IMR-90 (cell line): ENCODE measurements around the gene CEACAM21. TPM values are rescaled to one million over a fixed set of nuclear protein-coding genes. Genes with fewer than 3 reads are reported as not detected.

Experiments
- ATAC-seq: fragments of 200-7000 bp; cut with Tn5 transposase; 2 replicates; pipeline ENCODE4 v1.9.1; 2020; ENCODE audit warnings: low read depth, mild to moderate bottlenecking, moderate library complexity
- BruUV-seq: library from RNA; stranded (reverse); fragments of 400-500 nt; replicated peaks from 2 replicates; lab custom pipeline; 2021; lab: Mats Ljungman, UMichigan
- CTCF ChIA-PET: fragments of 300-600 bp; formaldehyde crosslinking; extraction: SDS; loops from one replicate; lab custom pipeline; 2021; ENCODE audit warnings: antibody characterized with exemption; lab: Yijun Ruan, JAX
- POLR2A ChIA-PET: fragments of 300-600 bp; sonication (Branson Sonifier 250); formaldehyde crosslinking; loops from one replicate; lab custom pipeline; 2022; ENCODE audit warnings: antibody characterized with exemption; ENCODE audit not compliant: unreplicated experiment; lab: Charles Lee
- DNase-seq: peaks from one replicate; pipeline ENCODE4 v3.0.0; 2013
- H2AFZ ChIP-seq: replicated peaks from 2 replicates; pipeline ENCODE3; 2013; ENCODE audit warnings: low read length, mild to moderate bottlenecking; ENCODE audit not compliant: poor library complexity
- H2AK5ac ChIP-seq: 2 replicates; pipeline ENCODE4 v1.6.1; 2013; ENCODE audit warnings: low read depth, low read length, inconsistent platforms
- H2AK9ac ChIP-seq: replicated peaks from 2 replicates; pipeline ENCODE3; 2013; ENCODE audit warnings: mild to moderate bottlenecking, low read depth, low read length, moderate library complexity; ENCODE audit not compliant: poor library complexity
- H2BK120ac ChIP-seq: 2 replicates; pipeline ENCODE4 v1.6.1; 2013; ENCODE audit warnings: low read depth, low read length, inconsistent platforms
- H2BK15ac ChIP-seq: 3 replicates; pipeline ENCODE4 v1.6.1; 2013; ENCODE audit warnings: low read depth, low read length, inconsistent platforms
- H2BK20ac ChIP-seq: 2 replicates; pipeline ENCODE4 v1.6.1; 2013; ENCODE audit warnings: low read depth, mild to moderate bottlenecking, inconsistent platforms, low read length, moderate library complexity
- H2BK5ac ChIP-seq: 2 replicates; pipeline ENCODE4 v1.6.1; 2013; ENCODE audit warnings: mild to moderate bottlenecking, low read depth, low read length, inconsistent platforms; ENCODE audit not compliant: poor library complexity, severe bottlenecking
- H3K14ac ChIP-seq: replicated peaks from 2 replicates; pipeline ENCODE4 v1.6.1; 2013; ENCODE audit warnings: low read depth, low read length, inconsistent platforms
- H3K18ac ChIP-seq: 2 replicates; pipeline ENCODE4 v1.6.1; 2013; ENCODE audit warnings: low read depth, low read length, control low read depth
- H3K23ac ChIP-seq: 2 replicates; pipeline ENCODE4 v1.6.1; 2013; ENCODE audit warnings: low read depth, low read length, inconsistent platforms
- H3K27ac ChIP-seq: 2 replicates; pipeline ENCODE4 v1.5.1; 2013; ENCODE audit warnings: mild to moderate bottlenecking, control low read depth, low read length; ENCODE audit not compliant: insufficient read depth
- H3K27me3 ChIP-seq: 2 replicates; pipeline ENCODE4 v1.6.1; 2013; ENCODE audit warnings: low read length; ENCODE audit not compliant: control insufficient read depth, insufficient read depth
- H3K36me3 ChIP-seq: 2 replicates; pipeline ENCODE4 v1.6.1; 2013; ENCODE audit warnings: low read length, mixed read lengths; ENCODE audit not compliant: control insufficient read depth, insufficient read depth
- H3K4ac ChIP-seq: 2 replicates; pipeline ENCODE4 v1.6.1; 2013; ENCODE audit warnings: low read depth, low read length, inconsistent platforms
- H3K4me1 ChIP-seq: 2 replicates; pipeline ENCODE4 v1.6.1; 2013; ENCODE audit warnings: low read length, mixed read lengths; ENCODE audit not compliant: control insufficient read depth, insufficient read depth
- H3K4me2 ChIP-seq: 2 replicates; pipeline ENCODE4 v1.6.1; 2013; ENCODE audit warnings: low read depth, mild to moderate bottlenecking, control low read depth, low read length, moderate library complexity
- H3K4me3 ChIP-seq: 2 replicates; pipeline ENCODE4 v1.5.1; 2013; ENCODE audit warnings: low read depth, mild to moderate bottlenecking, control low read depth, low read length, moderate library complexity; ENCODE audit not compliant: insufficient read depth
- H3K56ac ChIP-seq: 2 replicates; pipeline ENCODE4 v1.6.1; 2013; ENCODE audit warnings: low read length, inconsistent platforms; ENCODE audit not compliant: insufficient read depth; ENCODE audit errors: extremely low read depth
- H3K79me1 ChIP-seq, 2 experiments: 2 replicates each; pipeline ENCODE4 v1.6.1; 2013; ENCODE audit warnings: low read length in 2 of 2, inconsistent platforms in 1 of 2, low read depth in 1 of 2
- H3K9ac ChIP-seq: 2 replicates; pipeline ENCODE4 v1.6.1; 2013; ENCODE audit warnings: low read depth, low read length, control low read depth
- H3K9me1 ChIP-seq: 2 replicates; pipeline ENCODE4 v1.6.1; 2013; ENCODE audit warnings: low read length, inconsistent platforms; ENCODE audit not compliant: insufficient read depth
- H3K9me3 ChIP-seq: 2 replicates; pipeline ENCODE4 v1.6.1; 2013; ENCODE audit warnings: low read length; ENCODE audit not compliant: control insufficient read depth, insufficient read depth
- H4K20me1 ChIP-seq: 2 replicates; pipeline ENCODE4 v1.6.1; 2013; ENCODE audit warnings: low read length, inconsistent platforms; ENCODE audit not compliant: insufficient read depth
- H4K5ac ChIP-seq: 2 replicates; pipeline ENCODE4 v1.6.1; 2013; ENCODE audit warnings: mild to moderate bottlenecking, low read depth, low read length, control low read depth
- H4K8ac ChIP-seq, 2 experiments: 2 replicates each; pipeline ENCODE4 v1.6.1; 2013; ENCODE audit warnings: low read depth in 2 of 2, low read length in 2 of 2, control low read depth in 1 of 2, inconsistent platforms in 1 of 2
- H4K91ac ChIP-seq: 2 replicates; pipeline ENCODE4 v1.6.1; 2013; ENCODE audit warnings: low read depth, low read length, inconsistent platforms; ENCODE audit not compliant: insufficient read depth
- BHLHE40 ChIP-seq: fragments of 150-350 bp; IDR thresholded peaks from 2 replicates; pipeline ENCODE4 v1.6.1; 2016; ENCODE audit warnings: mild to moderate bottlenecking, low read depth, low read length
- CEBPB ChIP-seq: IDR thresholded peaks from 2 replicates; pipeline ENCODE4 v1.6.1; 2012; ENCODE audit warnings: low read depth, low read length, improper control_type of control experiment
- CHD1 ChIP-seq: IDR thresholded peaks from 2 replicates; pipeline ENCODE4 v1.6.1; 2012; ENCODE audit warnings: low read depth, low read length, improper control_type of control experiment
- FOS ChIP-seq: fragments of 150-350 bp; IDR thresholded peaks from 2 replicates; pipeline ENCODE4 v1.6.1; 2016; ENCODE audit warnings: low read depth, low read length
- MAFK ChIP-seq: IDR thresholded peaks from 2 replicates; pipeline ENCODE4 v1.6.1; 2012; ENCODE audit warnings: low read depth, low read length, improper control_type of control experiment
- MAZ ChIP-seq: IDR thresholded peaks from 2 replicates; pipeline ENCODE4 v1.6.1; 2012; ENCODE audit warnings: low read depth, mild to moderate bottlenecking, low read length, improper control_type of control experiment, moderate library complexity, borderline replicate concordance
- MXI1 ChIP-seq: IDR thresholded peaks from 2 replicates; pipeline ENCODE4 v1.6.1; 2012; ENCODE audit warnings: low read depth, mild to moderate bottlenecking, low read length, moderate library complexity, borderline replicate concordance
- NFE2L2 ChIP-seq: fragments of 150-350 bp; IDR thresholded peaks from 2 replicates; pipeline ENCODE4 v1.6.1; 2016; ENCODE audit warnings: low read depth, mild to moderate bottlenecking, low read length
- POLR2A ChIP-seq: IDR thresholded peaks from 2 replicates; pipeline ENCODE4 v1.6.1; 2012; ENCODE audit warnings: mild to moderate bottlenecking, low read depth, low read length
- RAD21 ChIP-seq: IDR thresholded peaks from 2 replicates; pipeline ENCODE4 v1.6.1; 2012; ENCODE audit warnings: low read length, improper control_type of control experiment
- RCOR1 ChIP-seq: IDR thresholded peaks from 2 replicates; pipeline ENCODE4 v1.6.1; 2012; ENCODE audit warnings: mild to moderate bottlenecking, low read length, improper control_type of control experiment; ENCODE audit not compliant: insufficient replicate concordance
- RFX5 ChIP-seq: IDR thresholded peaks from 2 replicates; pipeline ENCODE4 v1.8.0; 2012; ENCODE audit warnings: low read depth, mild to moderate bottlenecking, low read length, moderate library complexity
- SMC3 ChIP-seq: fragments of 150-350 bp; IDR thresholded peaks from 2 replicates; pipeline ENCODE4 v1.6.1; 2016; ENCODE audit warnings: low read depth, mild to moderate bottlenecking, antibody characterized with exemption, low read length, moderate library complexity
- WGBS, 2 experiments: methylation state at CpG; one replicate each; pipeline versions ENCODE4 v1.1.5 to v1.1.7; 2013; ENCODE audit warnings: missing lambda C conversion rate in 2 of 2; ENCODE audit not compliant: insufficient read length in 1 of 2; ENCODE audit errors: extremely low coverage in 2 of 2; 5-methylcytosine and 5-hydroxymethylcytosine counted together
- dilution Hi-C: fragments of 300-500 bp; cut with HindIII; formaldehyde crosslinking; loops from one replicate; pipeline ENCODE4 v1.14.3; 2018; ENCODE audit warnings: low sequenced_read_pairs; ENCODE audit not compliant: unreplicated experiment
- in situ Hi-C: fragments of 300-500 bp; cut with MboI; formaldehyde crosslinking; loops from 3 replicates; pipeline ENCODE4 v1.14.3; 2019; ENCODE audit warnings: low sequenced_read_pairs, inconsistent platforms, mixed read lengths
- intact Hi-C: fragments of 100-400 bp; cut with micrococcal nuclease; formaldehyde crosslinking; loops from 2 replicates; pipeline ENCODE4 v1.10.0; 2022
- polyA plus RNA-seq, 3 experiments: library from polyadenylated mRNA; depleted of rRNA; stranded (reverse); fragments of >200 nt; gene quantifications; 2 replicates each; pipeline ENCODE4 v1.2.3, GENCODE V29; 2012; ENCODE audit warnings: low replicate concordance in 1 of 3
- total RNA-seq: library from RNA; depleted of rRNA; stranded (reverse); fragments of >200 nt; gene quantifications from 2 replicates; pipeline ENCODE4 v1.2.3, GENCODE V29; 2012
- TF ChIP-seq, protein P1 (sequence below): fragments of 150-350 bp; IDR thresholded peaks from 2 replicates; pipeline ENCODE4 v1.6.1; 2017; ENCODE audit warnings: mild to moderate bottlenecking, antibody characterized with exemption, low read length, low read depth

CEACAM21 gene
- total and polyA plus RNA-seq, 2 of the 4 experiments (the other 2 are of a cell fraction), result not detected

GRCh38 chr19:41545547-41545946 lies 30.4 kb upstream of the CEACAM21 start:
- Histone ChIP-seq H3K36me3 (no peaks in the 10 kb centered on the region), H3K9me1 (no peaks in the 10 kb centered on the region), H2BK20ac (no peak overlapping the region), H3K4me1 (no peaks in the 10 kb centered on the region), H3K27me3 (peaks cover 20% of the 10 kb centered on the region), H3K4me3 (no peak overlapping the region), H2AK5ac (no peak overlapping the region), H2AFZ (no peak overlapping the region), H2BK15ac (no peak overlapping the region), H3K27ac (no peak overlapping the region), H3K9me3 (no peaks in the 10 kb centered on the region), H3K4ac (no peak overlapping the region), H2BK120ac (no peak overlapping the region), H2BK5ac (no peak overlapping the region), H3K18ac (no peak overlapping the region), H3K56ac (no peak overlapping the region), H3K9ac (no peak overlapping the region), H4K91ac (no peak overlapping the region), H4K5ac (no peak overlapping the region), H3K14ac (no peak overlapping the region), H3K79me1 (no peaks in the 10 kb centered on the region), H3K4me2 (no peak overlapping the region), H2AK9ac (no peak overlapping the region), H3K23ac (no peak overlapping the region), H4K20me1 (no peaks in the 10 kb centered on the region), H4K8ac (no peak overlapping the region)
- CTCF ChIA-PET, result no interaction called here
- ATAC-seq, result no peak
- intact Hi-C loops, result no loop called here
- 37% methylated on average over 2 of the region's 6 CpGs; no CpG with 5 or more reads in 1 of the 2 experiments for WGBS, 2 experiments
- no TSS peak for BruUV-seq
- POLR2A ChIA-PET, result no interaction called here
- no peak for TF ChIP-seq RFX5
- no peak for TF ChIP-seq MXI1
- TF ChIP-seq NFE2L2, result no peak
- TF ChIP-seq RCOR1, result no peak
- no peak for TF ChIP-seq MAFK
- no peak for TF ChIP-seq CEBPB
- TF ChIP-seq CHD1, result no peak
- no peak for TF ChIP-seq RAD21
- no peak for TF ChIP-seq FOS
- TF ChIP-seq, protein P1, sequence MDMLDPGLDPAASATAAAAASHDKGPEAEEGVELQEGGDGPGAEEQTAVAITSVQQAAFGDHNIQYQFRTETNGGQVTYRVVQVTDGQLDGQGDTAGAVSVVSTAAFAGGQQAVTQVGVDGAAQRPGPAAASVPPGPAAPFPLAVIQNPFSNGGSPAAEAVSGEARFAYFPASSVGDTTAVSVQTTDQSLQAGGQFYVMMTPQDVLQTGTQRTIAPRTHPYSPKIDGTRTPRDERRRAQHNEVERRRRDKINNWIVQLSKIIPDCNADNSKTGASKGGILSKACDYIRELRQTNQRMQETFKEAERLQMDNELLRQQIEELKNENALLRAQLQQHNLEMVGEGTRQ, result no peak
- no peak for TF ChIP-seq MAZ
- no peak for TF ChIP-seq BHLHE40
- TF ChIP-seq POLR2A, result no peak
- no peak for TF ChIP-seq SMC3
- dilution Hi-C loops, result no loop called here
- in situ Hi-C loops, result no loop called here
- no peak for DNase-seq
